ENCODE data around the gene C1orf232. TPM values are rescaled to one million over a fixed set of nuclear protein-coding genes. Genes with fewer than 3 reads are reported as not detected.

C1orf232 gene
- total RNA-seq, 4 donors from 2014 or later = not detected

DNA sequence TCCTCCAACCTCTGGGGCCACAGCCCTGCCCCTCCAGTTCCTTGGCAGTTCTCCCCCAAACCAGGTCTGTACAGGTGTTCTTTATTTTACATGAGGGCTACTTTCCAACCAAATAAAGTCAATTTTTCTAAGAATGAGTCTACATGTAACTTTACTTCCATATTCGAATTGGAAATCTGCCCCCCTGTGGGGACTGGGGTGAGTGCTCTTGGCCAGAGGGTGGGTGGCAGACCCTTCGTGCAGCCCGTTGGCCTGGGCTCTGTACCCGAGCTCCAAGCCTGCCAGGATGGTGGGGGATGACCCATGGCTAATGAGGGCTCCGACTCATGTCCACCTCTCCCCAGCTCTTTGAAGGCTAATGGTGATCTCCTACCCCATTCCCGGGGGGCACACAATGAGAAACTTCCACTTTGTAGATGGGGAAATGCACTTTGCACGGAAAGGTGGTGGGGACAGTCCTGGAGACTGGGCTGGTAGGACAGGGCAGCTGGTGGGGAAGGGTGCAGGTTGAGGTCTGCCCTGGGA, 21.1 kb upstream of the C1orf232 start:
- TF ChIP-seq POLR2AphosphoS5 (IDR thresholded peaks at IDR 0.05) (no peak), CTCF (IDR thresholded peaks at IDR 0.05) (no peak), EP300 (IDR thresholded peaks at IDR 0.05; ENCODE audit: low read depth) (no peak), POLR2A (IDR thresholded peaks at IDR 0.05) (no peak)
- in situ Hi-C loops (cut with MboI; ENCODE audit: low pct_ligation_motif_present in 1 of 4, low pct_unique_long_range_greater_than_20kb in 1 of 4, low sequenced_read_pairs in 3 of 4) = no loop called here
- intact Hi-C loops (cut with DNase I; ENCODE audit: low total_unique reads) = no loop called here
- no peak for DNase-seq
- Histone ChIP-seq H3K27ac (no peak overlapping the region), H3K4me1 (no peaks in the 10 kb centered on the region), H3K9me3 (no peaks in the 10 kb centered on the region), H3K4me3 (no peak overlapping the region), H3K27me3 (no peaks in the 10 kb centered on the region), H3K36me3 (no peaks in the 10 kb centered on the region)
- 89% methylated on average over 7 of the region's 7 CpGs; no CpG with 5 or more reads in 1 of the 2 donors for WGBS, 2 donors (ENCODE audit: low coverage in 1 of 2)

DNA sequence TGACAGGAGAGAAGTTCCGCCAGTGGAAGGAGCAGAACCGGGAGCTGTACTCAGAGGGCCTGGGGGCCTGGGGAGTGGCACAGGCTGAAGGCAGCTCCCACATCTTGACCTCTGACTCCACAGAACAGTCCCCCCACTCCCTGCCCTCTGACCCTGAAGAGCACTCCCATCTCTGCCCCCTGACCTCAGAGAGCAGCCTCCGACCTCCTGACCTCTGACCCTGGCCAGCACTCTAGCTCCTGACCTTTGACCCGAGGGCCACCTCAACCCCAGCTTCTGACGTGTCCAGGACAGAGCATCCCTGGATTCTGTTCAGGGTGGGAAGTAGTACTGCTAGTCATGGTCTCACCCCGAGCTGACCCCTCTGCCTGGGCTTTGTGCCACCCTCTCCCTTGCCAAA, 20.6 kb upstream of the C1orf232 start:
- 74 to 100% methylated on average over 1 to 6 of the region's 6 CpGs for WGBS, 2 donors (ENCODE audit: low coverage in 1 of 2)
- in situ Hi-C loops (cut with MboI; ENCODE audit: low pct_ligation_motif_present in 1 of 4, low pct_unique_long_range_greater_than_20kb in 1 of 4, low sequenced_read_pairs in 3 of 4) = no loop called here
- Histone ChIP-seq H3K27ac (no peak overlapping the region), H3K4me1 (no peaks in the 10 kb centered on the region), H3K36me3 (peaks cover 0 to 3% (median 0%) of the 10 kb centered on the region in 4 donors), H3K9me3 (no peaks in the 10 kb centered on the region), H3K4me3 (no peak overlapping the region), H3K27me3 (no peaks in the 10 kb centered on the region)
- no peak for DNase-seq
- intact Hi-C loops (cut with DNase I; ENCODE audit: low total_unique reads) = no loop called here
- TF ChIP-seq POLR2A (IDR thresholded peaks at IDR 0.05) (no peak), POLR2AphosphoS5 (IDR thresholded peaks at IDR 0.05) (no peak), EP300 (IDR thresholded peaks at IDR 0.05; ENCODE audit: low read depth) (no peak), CTCF (IDR thresholded peaks at IDR 0.05) (no peak)

- no peaks in the 10 kb centered on the region for H3K4me1 ChIP-seq
- WGBS, 2 donors (ENCODE audit: low coverage in 1 of 2) = 93% methylated on average over 8 of the region's 8 CpGs; no CpG with 5 or more reads in 1 of the 2 donors
- no peaks in the 10 kb centered on the region for H3K9me3 ChIP-seq
- TF ChIP-seq EP300 (IDR thresholded peaks at IDR 0.05; ENCODE audit: low read depth) (no peak), POLR2A (IDR thresholded peaks at IDR 0.05) (no peak), CTCF (IDR thresholded peaks at IDR 0.05) (no peak), POLR2AphosphoS5 (IDR thresholded peaks at IDR 0.05) (no peak)
- DNase-seq = no peak
- H3K27ac ChIP-seq = no peak overlapping the region
- H3K4me3 ChIP-seq = no peak overlapping the region
- no peaks in the 10 kb centered on the region for H3K27me3 ChIP-seq
- in situ Hi-C loops (cut with MboI; ENCODE audit: low pct_ligation_motif_present in 1 of 4, low pct_unique_long_range_greater_than_20kb in 1 of 4, low sequenced_read_pairs in 3 of 4) (no loop called here), intact Hi-C loops (cut with DNase I; ENCODE audit: low total_unique reads) (no loop called here)
- H3K36me3 ChIP-seq = peaks cover 0 to 4% (median 0%) of the 10 kb centered on the region in 4 donors
These were observed 19.7 kb upstream of the C1orf232 start for GRCh38 chr1:26188477-26188876.

DNA sequence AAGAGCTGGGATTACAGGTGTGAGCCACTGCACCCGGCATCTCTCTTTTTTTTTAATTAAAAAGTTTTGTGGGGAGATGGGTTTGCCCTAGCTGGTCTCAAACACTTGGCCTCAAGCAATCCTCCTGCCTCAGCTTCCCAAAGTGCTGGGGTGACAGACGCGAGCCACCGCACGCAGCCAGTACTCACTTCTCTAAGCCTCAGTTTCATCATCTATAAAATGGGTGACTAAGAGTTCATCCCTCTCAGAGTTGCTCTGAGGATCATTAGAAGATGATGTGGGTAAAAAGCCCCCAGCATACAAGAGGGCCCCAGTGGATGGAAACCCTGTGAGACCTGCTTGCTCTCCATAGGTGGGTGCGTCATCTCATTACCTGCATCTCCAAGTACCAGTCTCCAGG, 19.1 kb upstream of the C1orf232 start:
- TF ChIP-seq POLR2AphosphoS5 (IDR thresholded peaks at IDR 0.05) (no peak), EP300 (IDR thresholded peaks at IDR 0.05; ENCODE audit: low read depth) (no peak), CTCF (IDR thresholded peaks at IDR 0.05) (no peak), POLR2A (IDR thresholded peaks at IDR 0.05) (no peak)
- Histone ChIP-seq H3K4me3 (no peak overlapping the region), H3K9me3 (no peaks in the 10 kb centered on the region), H3K4me1 (no peaks in the 10 kb centered on the region), H3K36me3 (peaks cover 0 to 4% (median 0%) of the 10 kb centered on the region in 4 donors), H3K27ac (no peak overlapping the region), H3K27me3 (no peaks in the 10 kb centered on the region)
- DNase-seq = no peak
- 96% methylated on average over 6 of the region's 6 CpGs; no CpG with 5 or more reads in 1 of the 2 donors for WGBS, 2 donors (ENCODE audit: low coverage in 1 of 2)
- in situ Hi-C loops (cut with MboI; ENCODE audit: low pct_ligation_motif_present in 1 of 4, low pct_unique_long_range_greater_than_20kb in 1 of 4, low sequenced_read_pairs in 3 of 4) = no loop called here
- intact Hi-C loops (cut with DNase I; ENCODE audit: low total_unique reads) = no loop called here

Data from transverse colon (tissue), 4 donors.